Activated T-helper 9 cell treated with anti-CD3 and anti-CD28 coated beads, Interleukin-2, amount 50 U/mL, for 16 hours (primary cell): Measurements from ENCODE around the gene L1CAM.

Source experiments
- DNase-seq: peaks from one replicate; pipeline ENCODE4 v3.0.0-alpha.2; 2020; ENCODE audit warnings: low read depth

Gene L1CAM

DNA sequence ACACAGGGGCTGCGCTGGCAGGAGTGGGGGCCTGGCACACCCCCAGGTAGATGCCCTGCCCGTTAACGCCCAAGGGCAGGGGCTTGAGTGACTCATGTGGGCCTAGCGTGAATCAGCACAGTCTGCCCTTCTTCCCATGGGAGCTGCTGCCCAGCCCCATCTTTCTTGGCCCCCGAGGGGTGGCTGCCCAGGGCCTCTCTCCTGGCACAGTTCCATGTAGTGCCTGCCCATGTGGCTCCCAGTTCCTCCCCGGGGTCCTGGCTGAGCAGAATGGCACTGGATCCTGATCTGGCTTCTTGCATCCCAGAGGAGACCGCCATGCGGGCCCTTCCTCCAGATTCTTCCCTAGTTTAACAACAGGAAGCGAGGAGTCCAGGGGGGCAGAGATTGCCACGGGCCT is 16.4 kb upstream of the L1CAM start:
- DNase-seq: no peak

- DNase-seq: no peak
Measured at GRCh38 chrX:153901753-153902140, 15.8 kb upstream of the L1CAM start.

GRCh38 chrX:153900831-153901752 is 15.1 kb upstream of the L1CAM start:
- DNase-seq: peak; percentile 38

DNA sequence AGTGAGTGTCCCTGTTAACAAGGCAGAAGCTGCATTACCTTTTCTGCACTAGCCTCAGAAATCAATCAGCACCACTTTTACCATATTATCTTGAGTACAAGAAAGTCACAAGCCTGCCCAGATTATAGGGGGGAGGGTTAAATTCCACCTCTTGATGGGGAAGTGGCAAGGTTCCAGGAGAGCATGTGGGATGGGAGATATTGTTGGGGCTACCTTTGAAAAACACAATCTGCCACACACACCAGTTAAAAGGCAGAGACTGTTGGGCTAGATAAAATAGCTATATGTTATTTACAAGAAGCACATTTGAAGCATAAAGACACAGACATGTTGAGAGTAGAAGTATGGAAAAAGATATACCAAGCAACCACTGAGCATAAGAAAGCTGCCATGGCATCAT is 11.9 kb upstream of the L1CAM start:
- DNase-seq: no peak

DNA sequence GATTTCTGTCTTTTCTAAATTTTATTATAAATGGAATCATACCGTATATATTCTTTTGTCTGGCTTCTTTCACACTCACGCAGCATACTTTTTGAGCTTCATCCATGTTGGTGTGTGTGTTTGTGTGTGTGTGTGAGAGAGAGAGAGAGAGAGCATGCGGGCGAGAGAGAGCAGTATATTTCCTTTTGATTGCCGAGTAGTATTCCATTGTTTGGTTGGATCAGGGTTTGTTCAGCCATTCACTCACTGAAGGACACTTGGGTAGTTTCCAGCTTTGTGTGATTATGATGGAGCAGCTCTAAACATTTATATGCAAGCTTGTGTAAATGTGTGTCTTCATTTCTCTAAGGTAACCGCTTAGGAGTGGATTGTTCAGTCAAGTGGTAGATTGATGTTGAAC is 3.1 kb upstream of the L1CAM start:
- DNase-seq: no peak

GRCh38 chrX:153888344-153888743 is 2.4 kb upstream of the L1CAM start:
- no peak for DNase-seq

- DNase-seq: no peak
Measured at GRCh38 chrX:153887385-153887784, 1.4 kb upstream of the L1CAM start.

DNA sequence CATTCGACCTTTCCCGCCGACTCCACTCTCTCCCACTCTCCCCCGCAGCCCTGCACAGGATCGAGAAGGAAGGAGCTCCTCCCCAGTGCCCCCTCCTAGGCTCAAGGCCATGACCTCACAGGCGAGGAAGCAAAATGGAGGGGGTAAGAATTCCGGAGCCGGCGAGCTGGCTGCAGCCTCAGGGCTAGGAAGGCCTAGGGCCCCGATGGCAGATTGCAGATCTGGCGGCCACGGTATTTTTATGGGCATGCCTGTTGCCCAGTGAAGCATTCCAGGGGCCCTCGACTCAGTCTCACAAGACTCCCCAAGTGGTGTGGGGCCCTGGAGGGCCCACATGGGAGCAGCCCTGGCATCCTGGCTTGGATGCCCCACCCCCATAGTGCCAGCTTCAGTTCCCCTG is 942 bp upstream of the L1CAM start:
- DNase-seq: no peak

- no peak for DNase-seq
Measured at GRCh38 chrX:153885208-153885787, 675 bp downstream of the L1CAM start.

DNA sequence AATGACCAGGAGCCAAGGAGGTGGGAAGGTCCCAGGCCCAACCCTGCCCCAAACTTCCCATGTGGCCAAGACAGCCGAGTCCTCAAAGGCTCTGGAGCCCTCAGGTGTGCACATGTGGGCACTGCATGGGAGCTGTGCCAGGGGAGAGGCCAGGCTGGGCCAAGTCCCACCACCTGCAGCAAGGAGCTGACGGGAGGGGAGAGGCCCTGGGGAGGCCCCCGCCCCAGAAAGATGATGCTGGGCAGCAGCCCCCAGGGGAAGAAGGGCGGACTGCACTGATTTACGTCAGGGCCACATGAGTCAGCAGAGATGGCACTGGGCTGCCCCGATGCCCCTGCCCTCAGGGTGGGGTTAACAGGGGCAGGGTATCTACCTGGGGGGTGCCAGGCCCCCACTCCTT is 1.4 kb downstream of the L1CAM start:
- DNase-seq: no peak

DNA sequence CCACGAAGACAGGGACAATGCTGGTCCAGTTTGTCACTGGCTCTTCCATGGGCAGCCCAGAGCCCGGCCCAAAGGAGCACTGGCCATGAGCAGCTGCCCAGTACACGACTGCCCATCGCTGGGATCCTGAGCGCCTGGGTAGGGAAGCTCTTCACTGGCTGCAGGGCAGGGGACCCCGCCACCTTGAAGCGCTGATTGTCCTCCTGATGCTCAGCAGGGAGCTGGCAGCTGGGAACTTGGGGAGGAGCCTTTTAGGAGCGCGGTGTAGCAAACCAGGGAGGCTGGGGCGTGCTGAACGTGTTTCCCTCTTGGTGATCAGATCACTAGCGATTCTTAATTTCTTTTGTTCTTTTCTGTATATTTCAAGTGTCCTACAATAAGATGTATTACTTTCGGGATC is 1.8 kb downstream of the L1CAM start:
- no peak for DNase-seq

DNA sequence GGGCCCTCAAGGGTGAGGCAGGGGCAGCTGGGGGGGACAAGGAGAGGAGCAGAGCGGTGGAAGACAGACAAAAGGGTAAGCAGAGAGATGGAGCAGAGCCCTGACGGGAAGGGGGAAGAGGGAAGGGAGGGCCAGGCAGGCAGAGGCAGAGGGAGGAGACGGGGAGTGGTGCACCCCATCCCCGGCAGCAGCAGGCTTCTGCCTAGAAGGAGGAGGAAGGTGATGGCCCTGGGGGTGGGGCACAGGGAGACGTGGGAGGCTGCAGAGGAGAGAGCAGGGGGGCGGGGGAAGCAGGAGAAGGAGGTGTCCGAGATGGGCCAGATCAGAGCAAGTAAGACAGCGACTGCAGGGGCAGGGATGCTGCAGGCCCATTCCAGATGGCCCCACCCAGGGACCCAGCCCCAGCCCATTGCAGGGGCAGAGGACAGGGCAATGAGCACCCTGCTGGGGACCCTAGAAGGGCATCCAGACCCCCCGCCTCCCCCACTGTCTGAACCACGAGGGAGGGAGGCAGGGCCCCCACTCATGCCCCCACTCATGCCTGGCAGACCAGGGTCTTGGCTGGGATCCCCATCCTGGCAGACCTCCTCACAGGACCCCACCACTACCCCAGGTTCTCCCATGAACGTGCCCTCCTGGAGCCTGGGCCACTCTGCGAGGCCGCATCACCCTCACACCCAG is 2.7 kb downstream of the L1CAM start:
- DNase-seq: no peak

DNA sequence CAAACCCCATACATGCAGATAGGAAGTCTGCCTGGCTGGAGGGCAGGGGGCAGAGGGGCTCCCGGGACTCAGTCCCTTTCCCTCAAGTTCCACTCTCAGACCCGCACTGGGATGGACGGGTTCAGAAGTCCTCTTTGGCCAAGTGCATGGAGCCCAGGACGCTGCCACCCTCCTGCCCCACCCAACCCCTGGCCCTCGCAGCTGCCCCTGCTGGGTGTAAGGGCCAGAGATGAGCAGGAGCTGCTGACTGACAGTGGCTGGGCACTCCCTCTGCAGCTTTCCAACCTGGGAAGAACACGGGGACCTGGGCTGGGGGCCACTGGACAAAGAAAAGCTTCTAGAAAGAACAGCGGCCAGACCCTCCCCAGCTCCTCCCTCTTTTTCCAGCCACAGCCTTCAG is 3.4 kb downstream of the L1CAM start:
- DNase-seq: no peak

DNA sequence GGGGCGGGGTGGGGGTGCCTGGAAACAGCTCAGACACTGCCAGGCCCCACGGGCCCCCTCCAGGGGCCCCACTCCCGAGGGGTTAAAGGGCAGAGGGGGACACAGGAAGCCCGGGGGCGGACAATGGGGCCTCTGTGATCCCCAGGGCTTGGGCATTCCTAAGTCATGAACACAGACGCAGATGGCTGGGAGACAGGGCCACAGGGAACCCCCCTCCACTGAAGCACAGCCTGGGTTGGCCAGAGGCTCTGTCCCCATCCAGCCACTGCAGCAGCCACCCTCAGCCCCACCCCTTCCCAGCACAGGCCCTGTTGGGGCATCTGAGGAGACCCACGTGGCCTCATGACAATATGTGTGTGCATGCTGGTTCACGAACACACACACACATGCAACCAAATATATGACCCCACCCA is 3.9 kb downstream of the L1CAM start:
- no peak for DNase-seq

- no peak for DNase-seq
Measured at GRCh38 chrX:153881281-153881680, 4.7 kb downstream of the L1CAM start.

- no peak for DNase-seq
Measured at GRCh38 chrX:153880440-153880815, 5.5 kb downstream of the L1CAM start.

DNA sequence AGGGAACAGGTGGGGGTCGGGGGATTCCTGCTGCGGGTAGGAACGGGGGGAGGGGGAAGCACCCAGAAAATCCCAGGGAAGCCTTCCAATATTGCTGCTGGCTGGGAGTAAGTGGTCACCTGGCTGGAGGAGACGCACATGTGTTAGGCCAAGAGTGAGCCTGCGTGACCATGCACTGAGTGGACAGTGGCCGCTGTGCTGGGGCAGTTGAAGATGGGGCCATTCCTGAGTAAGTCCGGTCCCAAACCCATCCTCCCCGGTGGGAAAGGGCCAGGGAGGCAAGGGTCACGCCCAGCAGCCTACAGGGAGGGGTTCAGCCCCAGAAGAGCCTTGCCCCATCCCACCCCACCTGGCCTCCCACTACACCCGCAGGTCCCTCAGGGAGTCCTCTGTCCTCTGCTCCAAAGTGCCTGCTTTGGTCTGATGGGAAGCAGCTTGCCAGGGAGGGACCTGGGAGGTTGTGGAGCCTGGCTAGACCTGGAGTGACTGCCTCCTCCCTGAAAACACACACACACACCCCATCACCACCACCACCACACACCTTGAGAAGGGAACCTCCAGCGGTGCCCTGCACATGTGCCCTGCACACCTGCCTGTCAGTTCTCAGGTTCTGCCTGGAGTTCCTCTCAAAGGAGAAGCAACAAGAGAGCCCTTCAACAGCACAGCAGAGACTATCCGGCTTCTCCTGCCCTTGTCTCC is 6.1 kb downstream of the L1CAM start:
- no peak for DNase-seq

DNA sequence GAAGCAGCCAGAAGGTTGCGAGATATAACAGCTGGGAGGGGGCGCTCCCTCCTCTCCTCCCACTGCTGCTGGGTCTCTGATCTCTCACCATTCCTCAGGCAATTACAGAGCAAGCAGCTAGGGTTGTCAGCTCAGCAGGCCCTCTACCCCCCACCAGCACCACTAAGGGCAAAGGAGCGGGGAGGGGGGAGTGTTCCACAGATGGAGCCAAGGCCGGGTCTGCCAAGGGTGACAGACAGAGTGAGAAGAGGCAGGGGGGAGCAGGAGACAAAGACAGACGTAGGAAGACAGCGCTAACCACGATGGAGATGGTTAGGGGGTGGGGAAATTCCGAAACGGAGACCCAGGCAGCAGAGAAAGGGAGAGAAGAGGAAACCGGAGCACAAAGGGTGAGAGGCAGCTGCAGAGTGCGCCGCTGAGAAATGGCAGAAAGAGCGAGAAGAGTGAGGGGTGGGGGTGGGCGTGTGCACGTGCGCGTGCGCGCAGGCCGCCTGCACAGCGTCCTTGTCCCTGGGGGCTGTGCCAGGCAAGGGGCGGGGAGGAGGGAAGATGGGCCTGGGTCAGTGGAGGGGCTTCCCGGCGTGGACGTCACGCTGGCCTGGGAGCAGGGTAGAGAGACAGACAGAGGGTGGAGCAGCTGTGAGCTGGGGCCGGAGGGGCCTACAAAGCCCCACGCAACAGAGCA is 6.9 kb downstream of the L1CAM start:
- no peak for DNase-seq

- no peak for DNase-seq
Measured at GRCh38 chrX:153878345-153878744, 7.6 kb downstream of the L1CAM start.

GRCh38 chrX:153877571-153878261 is 8.3 kb downstream of the L1CAM start:
- no peak for DNase-seq

- DNase-seq: no peak
Measured at GRCh38 chrX:153876112-153876491, 9.9 kb downstream of the L1CAM start.
